PC-9 (cell line): ENCODE measurements around the gene HS6ST3. TPM values are rescaled to one million over a fixed set of nuclear protein-coding genes. Genes with fewer than 3 reads are reported as not detected.
"Not testable (repeated sequence)": the region's sequence is repeated elsewhere in the genome, so short reads cannot be mapped to it uniquely, and the experiment has no call there.

ENCODE experiments used
- BruUV-seq: library from RNA; stranded (reverse); fragments of 400-500 nt; replicated peaks from 2 replicates; lab custom pipeline; 2021; lab: Mats Ljungman, UMichigan
- CTCF ChIA-PET: fragments of 300-600 bp; sonication (Branson Sonifier 250); formaldehyde crosslinking; loops from one replicate; lab custom pipeline; 2022; ENCODE audit warnings: antibody characterized with exemption; lab: Charles Lee
- POLR2A ChIA-PET: fragments of 300-600 bp; sonication (Branson Sonifier 250); formaldehyde crosslinking; loops from one replicate; lab custom pipeline; 2022; ENCODE audit warnings: antibody characterized with exemption; ENCODE audit not compliant: unreplicated experiment; lab: Charles Lee
- DNase-seq, 2 experiments: peaks; one replicate each; pipeline versions ENCODE4 v3.0.0 to v3.0.0-alpha.2; 2015 to 2022; ENCODE audit warnings: mixed read lengths in 1 of 2
- H2AFZ ChIP-seq: fragments of 200-600 bp; sonication (generic); 2 replicates; pipeline ENCODE4 v1.8.1; 2017; ENCODE audit warnings: antibody characterized with exemption
- H3F3A ChIP-seq: fragments of 200-600 bp; sonication (generic); 2 replicates; pipeline ENCODE4 v1.8.1; 2017; ENCODE audit warnings: antibody characterized with exemption, mild to moderate bottlenecking, low read depth; ENCODE audit not compliant: insufficient read depth
- H3K27ac ChIP-seq: fragments of 200-600 bp; sonication (generic); 2 replicates; pipeline ENCODE4 v1.6.1; 2016; ENCODE audit warnings: mixed run types
- H3K27me3 ChIP-seq: fragments of 200-600 bp; sonication (generic); 2 replicates; pipeline ENCODE4 v1.6.1; 2016; ENCODE audit warnings: low read depth, mixed run types; ENCODE audit not compliant: insufficient read depth
- H3K36me3 ChIP-seq: fragments of 200-600 bp; sonication (generic); 2 replicates; pipeline ENCODE4 v1.6.1; 2016; ENCODE audit warnings: low read depth, mixed run types
- H3K4me1 ChIP-seq: fragments of 200-600 bp; sonication (generic); replicated peaks from 2 replicates; pipeline ENCODE4 v1.6.1; 2016; ENCODE audit warnings: mixed run types; ENCODE audit not compliant: insufficient read depth
- H3K4me2 ChIP-seq: fragments of 200-600 bp; sonication (generic); 2 replicates; pipeline ENCODE4 v1.6.1; 2017; ENCODE audit warnings: mixed run types
- H3K4me3 ChIP-seq: fragments of 200-600 bp; sonication (generic); 2 replicates; pipeline ENCODE4 v1.6.1; 2016; ENCODE audit warnings: mixed run types
- H3K79me2 ChIP-seq: fragments of 200-600 bp; sonication (generic); 2 replicates; pipeline ENCODE4 v1.6.1; 2017; ENCODE audit warnings: low read depth, mixed run types
- H3K9me2 ChIP-seq: fragments of 200-600 bp; sonication (generic); 2 replicates; pipeline ENCODE4 v1.8.1; 2017; ENCODE audit warnings: mild to moderate bottlenecking; ENCODE audit not compliant: insufficient read depth
- H3K9me3 ChIP-seq: fragments of 200-600 bp; sonication (generic); 2 replicates; pipeline ENCODE4 v1.8.1; 2016; ENCODE audit warnings: low read depth; ENCODE audit not compliant: insufficient read depth
- H4K20me1 ChIP-seq: fragments of 200-600 bp; sonication (generic); 2 replicates; pipeline ENCODE4 v1.8.1; 2017; ENCODE audit not compliant: insufficient read depth
- EZH2 ChIP-seq: fragments of 200-600 bp; sonication (generic); IDR thresholded peaks from 2 replicates; pipeline ENCODE4 v1.8.0; 2017; ENCODE audit warnings: antibody characterized with exemption, low read depth
- intact Hi-C: fragments of 100-400 bp; cut with micrococcal nuclease; formaldehyde crosslinking; loops from one replicate; pipeline ENCODE4 v1.10.0; 2022; ENCODE audit not compliant: unreplicated experiment
- total RNA-seq: library from RNA; stranded (reverse); gene quantifications from 2 replicates; pipeline ENCODE4 v1.2.3, GENCODE V29; 2021
- TF ChIP-seq, protein P1 (sequence below): fragments of 200-600 bp; sonication (generic); conservative IDR thresholded peaks from 2 replicates; pipeline ENCODE4 v1.6.1; 2017; ENCODE audit warnings: mixed run types, antibody characterized with exemption, mild to moderate bottlenecking, moderate library complexity

The HS6ST3 gene
- total RNA-seq, 1 experiment from 2014 or later, result not detected

DNA sequence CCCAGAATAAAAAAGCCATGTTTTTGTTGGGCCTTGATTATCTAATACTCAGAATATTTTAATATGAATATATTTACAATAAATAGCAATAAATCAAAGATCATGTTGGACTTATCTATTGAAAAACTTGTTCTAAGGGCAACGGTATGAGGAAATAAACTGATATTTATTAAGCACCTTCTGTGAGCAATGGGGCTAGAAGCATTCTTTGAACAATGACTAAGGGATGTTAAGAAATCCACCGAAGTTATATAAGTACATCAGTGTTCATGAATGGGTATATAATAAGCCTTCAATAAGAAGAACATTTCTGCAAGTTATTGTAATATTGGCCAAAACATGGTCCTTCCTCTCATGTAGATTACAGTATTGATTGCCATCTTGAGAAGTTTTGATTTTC is 682.5 kb downstream of the HS6ST3 start:
- no peaks in the 10 kb centered on the region for H3K9me2 ChIP-seq
- H3K79me2 ChIP-seq, result no peaks in the 10 kb centered on the region
- no peak overlapping the region for H2AFZ ChIP-seq
- no peak overlapping the region for H3K27ac ChIP-seq
- no peaks in the 10 kb centered on the region for H3K36me3 ChIP-seq
- intact Hi-C loops, result no loop called here
- no peaks in the 10 kb centered on the region for H4K20me1 ChIP-seq
- no peak overlapping the region for H3K4me2 ChIP-seq
- BruUV-seq, result no TSS peak
- POLR2A ChIA-PET, result no interaction called here
- H3K4me3 ChIP-seq, result no peak overlapping the region
- peak in 1 of 2 experiments; percentile 82 for DNase-seq
- TF ChIP-seq EZH2, result no peak
- TF ChIP-seq, protein P1, sequence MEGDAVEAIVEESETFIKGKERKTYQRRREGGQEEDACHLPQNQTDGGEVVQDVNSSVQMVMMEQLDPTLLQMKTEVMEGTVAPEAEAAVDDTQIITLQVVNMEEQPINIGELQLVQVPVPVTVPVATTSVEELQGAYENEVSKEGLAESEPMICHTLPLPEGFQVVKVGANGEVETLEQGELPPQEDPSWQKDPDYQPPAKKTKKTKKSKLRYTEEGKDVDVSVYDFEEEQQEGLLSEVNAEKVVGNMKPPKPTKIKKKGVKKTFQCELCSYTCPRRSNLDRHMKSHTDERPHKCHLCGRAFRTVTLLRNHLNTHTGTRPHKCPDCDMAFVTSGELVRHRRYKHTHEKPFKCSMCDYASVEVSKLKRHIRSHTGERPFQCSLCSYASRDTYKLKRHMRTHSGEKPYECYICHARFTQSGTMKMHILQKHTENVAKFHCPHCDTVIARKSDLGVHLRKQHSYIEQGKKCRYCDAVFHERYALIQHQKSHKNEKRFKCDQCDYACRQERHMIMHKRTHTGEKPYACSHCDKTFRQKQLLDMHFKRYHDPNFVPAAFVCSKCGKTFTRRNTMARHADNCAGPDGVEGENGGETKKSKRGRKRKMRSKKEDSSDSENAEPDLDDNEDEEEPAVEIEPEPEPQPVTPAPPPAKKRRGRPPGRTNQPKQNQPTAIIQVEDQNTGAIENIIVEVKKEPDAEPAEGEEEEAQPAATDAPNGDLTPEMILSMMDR, result no peak
- CTCF ChIA-PET, result no interaction called here
- no peaks in the 10 kb centered on the region for H3K27me3 ChIP-seq
- H3F3A ChIP-seq, result no peaks in the 10 kb centered on the region
- no peaks in the 10 kb centered on the region for H3K4me1 ChIP-seq
- no peaks in the 10 kb centered on the region for H3K9me3 ChIP-seq

- H3K4me3 ChIP-seq, H3K9me3 ChIP-seq, H3K4me2 ChIP-seq, H3K27me3 ChIP-seq, H3F3A ChIP-seq, H3K79me2 ChIP-seq, CTCF ChIA-PET, BruUV-seq, H3K36me3 ChIP-seq, DNase-seq, POLR2A ChIA-PET, H2AFZ ChIP-seq, H3K9me2 ChIP-seq, H3K27ac ChIP-seq, H4K20me1 ChIP-seq, intact Hi-C loops, H3K4me1 ChIP-seq: not testable (repeated sequence)
These were observed 688.4 kb downstream of the HS6ST3 start for GRCh38 chr13:96778302-96778701.

DNA sequence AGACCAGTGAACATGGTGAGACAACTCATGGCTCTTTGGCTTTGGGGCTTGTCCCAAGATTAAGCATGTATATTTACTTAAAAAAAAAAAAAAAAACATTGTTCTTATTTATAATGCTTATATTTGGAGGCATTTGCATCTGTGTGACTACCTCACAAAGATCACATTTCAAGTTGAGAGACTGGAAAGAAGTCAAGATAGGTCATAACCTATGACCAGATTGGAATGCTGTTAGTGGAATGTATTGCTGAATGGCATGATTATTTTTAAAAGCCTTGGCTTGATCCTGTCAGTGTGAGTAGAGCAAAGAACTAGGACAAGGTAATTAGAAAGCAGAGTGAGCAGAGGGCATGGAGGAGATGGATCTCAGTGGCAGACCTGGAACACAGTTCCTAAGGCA is 689.8 kb downstream of the HS6ST3 start:
- BruUV-seq, result no TSS peak
- no peak overlapping the region for H3K4me3 ChIP-seq
- no peak overlapping the region for H3K4me2 ChIP-seq
- ChIA-PET CTCF (no interaction called here), POLR2A (no interaction called here)
- no peaks in the 10 kb centered on the region for H3K27me3 ChIP-seq
- H3K36me3 ChIP-seq, result no peaks in the 10 kb centered on the region
- H3K4me1 ChIP-seq, result no peaks in the 10 kb centered on the region
- no peaks in the 10 kb centered on the region for H3K9me2 ChIP-seq
- intact Hi-C loops, result no loop called here
- H3K27ac ChIP-seq, result no peak overlapping the region
- H4K20me1 ChIP-seq, result no peaks in the 10 kb centered on the region
- TF ChIP-seq EZH2, result no peak
- TF ChIP-seq, protein P1, result no peak
- H3K79me2 ChIP-seq, result no peaks in the 10 kb centered on the region
- no peaks in the 10 kb centered on the region for H3F3A ChIP-seq
- no peak overlapping the region for H2AFZ ChIP-seq
- H3K9me3 ChIP-seq, result no peaks in the 10 kb centered on the region
- DNase-seq, result no peak

- DNase-seq, result no peak
- no TSS peak for BruUV-seq
- POLR2A ChIA-PET, result no interaction called here
These were observed 690.2 kb downstream of the HS6ST3 start for GRCh38 chr13:96780105-96780504.

More at GRCh38 chr13:96780105-96780504, 690.2 kb downstream of the HS6ST3 start:
- TF ChIP-seq, protein P1, result no peak
- Histone ChIP-seq H3K27ac (no peak overlapping the region), H3K27me3 (no peaks in the 10 kb centered on the region), H3K79me2 (no peaks in the 10 kb centered on the region), H3K4me3 (no peak overlapping the region), H3K4me1 (no peaks in the 10 kb centered on the region), H4K20me1 (no peaks in the 10 kb centered on the region), H3K4me2 (no peak overlapping the region), H3K9me3 (no peaks in the 10 kb centered on the region), H2AFZ (no peak overlapping the region), H3K36me3 (no peaks in the 10 kb centered on the region), H3K9me2 (no peaks in the 10 kb centered on the region), H3F3A (no peaks in the 10 kb centered on the region)
- CTCF ChIA-PET, result no interaction called here
- intact Hi-C loops, result no loop called here
